ENCODE data around the gene UBXN11. TPM values are rescaled to one million over a fixed set of nuclear protein-coding genes. Genes with fewer than 3 reads are reported as not detected.
A peak's percentile ranks its signal among the peaks of the same experiment; 100 is the strongest.
"Not testable (repeated sequence)": the region's sequence is repeated elsewhere in the genome, so short reads cannot be mapped to it uniquely, and the experiment has no call there.

UBXN11 gene
- total and polyA plus RNA-seq, 5 donors from 2014 or later: 8.1 to 30.8 (median 11.5) TPM

GRCh38 chr1:26314501-26314900 lies 8.1 kb upstream of the UBXN11 start:
- ATAC-seq (ENCODE audit: low read depth in 2 of 2) (no peak), DNase-seq (no peak)
- H3K9me3 ChIP-seq (ENCODE audit: control insufficient read depth in 2 of 2, low read length in 2 of 2): no peaks in the 10 kb centered on the region
- H3K27ac Mint-ChIP-seq: peak overlapping the region in 2 of 3 donors; percentile 94 to 97
- peak overlapping the region; percentile 52 for H3K27ac ChIP-seq (ENCODE audit: insufficient read depth, low read length, poor library complexity, severe bottlenecking)
- peaks cover 17% of the 10 kb centered on the region for H3K36me3 Mint-ChIP-seq
- H3K4me1 ChIP-seq (ENCODE audit: control insufficient read depth, insufficient read depth, low read length, poor library complexity, severe bottlenecking): peaks cover 46% of the 10 kb centered on the region
- peaks cover 5% of the 10 kb centered on the region for H3K27me3 Mint-ChIP-seq
- no peaks in the 10 kb centered on the region for H3K36me3 ChIP-seq (ENCODE audit: control insufficient read depth, insufficient read depth, low read length)
- H3K27me3 ChIP-seq (ENCODE audit: control insufficient read depth, insufficient read depth, low read length): no peaks in the 10 kb centered on the region
- H3K4me1 Mint-ChIP-seq: peaks cover 12 to 58% (median 38%) of the 10 kb centered on the region in 4 donors
- H3K4me3 ChIP-seq (ENCODE audit: low read depth, low read length): peak overlapping the region; percentile 28
- H3K4me3 Mint-ChIP-seq: peak overlapping the region; percentile 71 to 95 (median 87)
- H3K9me3 Mint-ChIP-seq: peaks cover 0 to 1% (median 0%) of the 10 kb centered on the region in 7 donors

GRCh38 chr1:26307966-26308899 lies 1.8 kb upstream of the UBXN11 start:
- Histone ChIP-seq H3K4me1 (ENCODE audit: control insufficient read depth, insufficient read depth, low read length, poor library complexity, severe bottlenecking) (peaks cover 31% of the 10 kb centered on the region), H3K27ac (ENCODE audit: insufficient read depth, low read length, poor library complexity, severe bottlenecking) (peak overlapping the region; percentile 81), H3K4me3 (ENCODE audit: low read depth, low read length) (peak overlapping the region; percentile 81)
- not testable (repeated sequence) for H3K36me3 ChIP-seq (ENCODE audit: control insufficient read depth, insufficient read depth, low read length); DNase-seq; H3K27me3 ChIP-seq (ENCODE audit: control insufficient read depth, insufficient read depth, low read length); H3K9me3 Mint-ChIP-seq; H3K9me3 ChIP-seq (ENCODE audit: control insufficient read depth in 2 of 2, low read length in 2 of 2); ATAC-seq (ENCODE audit: low read depth in 2 of 2); H3K27me3 Mint-ChIP-seq; H3K36me3 Mint-ChIP-seq
- Mint-ChIP-seq H3K27ac (peak overlapping the region; percentile 93 to 94 (median 93)), H3K4me3 (peak overlapping the region; percentile 66 to 98 (median 92)), H3K4me1 (peaks cover 18 to 49% (median 30%) of the 10 kb centered on the region in 4 donors)

GRCh38 chr1:26307363-26307781 lies 936 bp upstream of the UBXN11 start:
- Mint-ChIP-seq H3K27ac (peak overlapping the region; percentile 93 to 94 (median 93)), H3K36me3 (no peaks in the 10 kb centered on the region), H3K4me3 (peak overlapping the region; percentile 86 to 100 (median 98)), H3K27me3 (no peaks in the 10 kb centered on the region), H3K9me3 (no peaks in the 10 kb centered on the region), H3K4me1 (peaks cover 18 to 45% (median 29%) of the 10 kb centered on the region in 4 donors)
- Histone ChIP-seq H3K4me1 (ENCODE audit: control insufficient read depth, insufficient read depth, low read length, poor library complexity, severe bottlenecking) (peaks cover 31% of the 10 kb centered on the region), H3K36me3 (ENCODE audit: control insufficient read depth, insufficient read depth, low read length) (no peaks in the 10 kb centered on the region), H3K4me3 (ENCODE audit: low read depth, low read length) (peak overlapping the region; percentile 81), H3K27me3 (ENCODE audit: control insufficient read depth, insufficient read depth, low read length) (no peaks in the 10 kb centered on the region), H3K27ac (ENCODE audit: insufficient read depth, low read length, poor library complexity, severe bottlenecking) (peak overlapping the region; percentile 81), H3K9me3 (ENCODE audit: control insufficient read depth in 2 of 2, low read length in 2 of 2) (no peaks in the 10 kb centered on the region)
- ATAC-seq (ENCODE audit: low read depth in 2 of 2): no peak
- peak in 2 of 3 donors; percentile 59 to 79 for DNase-seq

GRCh38 chr1:26305667-26306289 lies 658 bp downstream of the UBXN11 start:
- H3K27ac ChIP-seq (ENCODE audit: insufficient read depth, low read length, poor library complexity, severe bottlenecking): peak overlapping the region; percentile 81
- no peaks in the 10 kb centered on the region for H3K27me3 ChIP-seq (ENCODE audit: control insufficient read depth, insufficient read depth, low read length)
- Mint-ChIP-seq H3K9me3 (no peaks in the 10 kb centered on the region), H3K4me1 (peaks cover 13 to 39% (median 25%) of the 10 kb centered on the region in 4 donors), H3K36me3 (no peaks in the 10 kb centered on the region), H3K4me3 (peak overlapping the region; percentile 86 to 100 (median 98)), H3K27ac (peak overlapping the region; percentile 94 to 96 (median 96)), H3K27me3 (no peaks in the 10 kb centered on the region)
- no peaks in the 10 kb centered on the region for H3K9me3 ChIP-seq (ENCODE audit: control insufficient read depth in 2 of 2, low read length in 2 of 2)
- peak overlapping the region; percentile 77 for H3K4me3 ChIP-seq (ENCODE audit: low read depth, low read length)
- peaks cover 31% of the 10 kb centered on the region for H3K4me1 ChIP-seq (ENCODE audit: control insufficient read depth, insufficient read depth, low read length, poor library complexity, severe bottlenecking)
- no peaks in the 10 kb centered on the region for H3K36me3 ChIP-seq (ENCODE audit: control insufficient read depth, insufficient read depth, low read length)
- no peak for ATAC-seq (ENCODE audit: low read depth in 2 of 2)
- DNase-seq: no peak

- H3K27me3 Mint-ChIP-seq: no peaks in the 10 kb centered on the region
- DNase-seq (no peak), ATAC-seq (ENCODE audit: low read depth in 2 of 2) (no peak)
- H3K4me3 Mint-ChIP-seq: peak overlapping the region in 1 of 4 donors; percentile 74
- H3K27ac ChIP-seq (ENCODE audit: insufficient read depth, low read length, poor library complexity, severe bottlenecking): no peak overlapping the region
- no peaks in the 10 kb centered on the region for H3K27me3 ChIP-seq (ENCODE audit: control insufficient read depth, insufficient read depth, low read length)
- no peaks in the 10 kb centered on the region for H3K36me3 Mint-ChIP-seq
- no peaks in the 10 kb centered on the region for H3K9me3 Mint-ChIP-seq
- H3K4me1 Mint-ChIP-seq: peaks cover 8 to 44% (median 29%) of the 10 kb centered on the region in 4 donors
- H3K4me3 ChIP-seq (ENCODE audit: low read depth, low read length): no peak overlapping the region
- peaks cover 21% of the 10 kb centered on the region for H3K4me1 ChIP-seq (ENCODE audit: control insufficient read depth, insufficient read depth, low read length, poor library complexity, severe bottlenecking)
- H3K36me3 ChIP-seq (ENCODE audit: control insufficient read depth, insufficient read depth, low read length): no peaks in the 10 kb centered on the region
- H3K9me3 ChIP-seq (ENCODE audit: control insufficient read depth in 2 of 2, low read length in 2 of 2): no peaks in the 10 kb centered on the region
- H3K27ac Mint-ChIP-seq: peak overlapping the region in 1 of 3 donors; percentile 25
Measured at GRCh38 chr1:26302733-26303405, 3.6 kb downstream of the UBXN11 start.

- Histone ChIP-seq H3K27me3 (ENCODE audit: control insufficient read depth, insufficient read depth, low read length) (no peaks in the 10 kb centered on the region), H3K4me3 (ENCODE audit: low read depth, low read length) (no peak overlapping the region), H3K36me3 (ENCODE audit: control insufficient read depth, insufficient read depth, low read length) (no peaks in the 10 kb centered on the region), H3K27ac (ENCODE audit: insufficient read depth, low read length, poor library complexity, severe bottlenecking) (no peak overlapping the region), H3K9me3 (ENCODE audit: control insufficient read depth in 2 of 2, low read length in 2 of 2) (no peaks in the 10 kb centered on the region), H3K4me1 (ENCODE audit: control insufficient read depth, insufficient read depth, low read length, poor library complexity, severe bottlenecking) (peaks cover 3% of the 10 kb centered on the region)
- peak overlapping the region in 1 of 4 donors; percentile 47 for H3K4me3 Mint-ChIP-seq
- H3K9me3 Mint-ChIP-seq: peaks cover 0 to 2% (median 0%) of the 10 kb centered on the region in 7 donors
- H3K27me3 Mint-ChIP-seq: no peaks in the 10 kb centered on the region
- ATAC-seq (ENCODE audit: low read depth in 2 of 2) (no peak), DNase-seq (no peak)
- peaks cover 3% of the 10 kb centered on the region for H3K36me3 Mint-ChIP-seq
- peaks cover 0 to 30% (median 11%) of the 10 kb centered on the region in 4 donors for H3K4me1 Mint-ChIP-seq
- peak overlapping the region; percentile 62 to 92 (median 67) for H3K27ac Mint-ChIP-seq
Measured at GRCh38 chr1:26300578-26301275, 5.7 kb downstream of the UBXN11 start.

- H3K27ac ChIP-seq (ENCODE audit: insufficient read depth, low read length, poor library complexity, severe bottlenecking): no peak overlapping the region
- peaks cover 0 to 35% (median 13%) of the 10 kb centered on the region in 4 donors for H3K4me1 Mint-ChIP-seq
- peak overlapping the region in 1 of 3 donors; percentile 78 for H3K27ac Mint-ChIP-seq
Measured at GRCh38 chr1:26297791-26298124, 8.7 kb downstream of the UBXN11 start.

More at GRCh38 chr1:26297791-26298124, 8.7 kb downstream of the UBXN11 start:
- H3K9me3 Mint-ChIP-seq: peaks cover 0 to 2% (median 0%) of the 10 kb centered on the region in 7 donors
- no peaks in the 10 kb centered on the region for H3K9me3 ChIP-seq (ENCODE audit: control insufficient read depth in 2 of 2, low read length in 2 of 2)
- DNase-seq: no peak
- H3K4me1 ChIP-seq (ENCODE audit: control insufficient read depth, insufficient read depth, low read length, poor library complexity, severe bottlenecking): peaks cover 5% of the 10 kb centered on the region
- H3K4me3 Mint-ChIP-seq: no peak overlapping the region
- H3K36me3 Mint-ChIP-seq: peaks cover 8% of the 10 kb centered on the region
- no peak for ATAC-seq (ENCODE audit: low read depth in 2 of 2)
- no peaks in the 10 kb centered on the region for H3K36me3 ChIP-seq (ENCODE audit: control insufficient read depth, insufficient read depth, low read length)
- no peaks in the 10 kb centered on the region for H3K27me3 ChIP-seq (ENCODE audit: control insufficient read depth, insufficient read depth, low read length)
- H3K4me3 ChIP-seq (ENCODE audit: low read depth, low read length): no peak overlapping the region
- H3K27me3 Mint-ChIP-seq: no peaks in the 10 kb centered on the region
